Measurements from ENCODE around the gene PRM1. TPM values are rescaled to one million over a fixed set of nuclear protein-coding genes. Genes with fewer than 3 reads are reported as not detected.

The PRM1 gene
- total and polyA plus RNA-seq, 2 of the 13 experiments (the other 11 are each of a cell fraction or from before 2014, with no cell fraction given): not detected

DNA sequence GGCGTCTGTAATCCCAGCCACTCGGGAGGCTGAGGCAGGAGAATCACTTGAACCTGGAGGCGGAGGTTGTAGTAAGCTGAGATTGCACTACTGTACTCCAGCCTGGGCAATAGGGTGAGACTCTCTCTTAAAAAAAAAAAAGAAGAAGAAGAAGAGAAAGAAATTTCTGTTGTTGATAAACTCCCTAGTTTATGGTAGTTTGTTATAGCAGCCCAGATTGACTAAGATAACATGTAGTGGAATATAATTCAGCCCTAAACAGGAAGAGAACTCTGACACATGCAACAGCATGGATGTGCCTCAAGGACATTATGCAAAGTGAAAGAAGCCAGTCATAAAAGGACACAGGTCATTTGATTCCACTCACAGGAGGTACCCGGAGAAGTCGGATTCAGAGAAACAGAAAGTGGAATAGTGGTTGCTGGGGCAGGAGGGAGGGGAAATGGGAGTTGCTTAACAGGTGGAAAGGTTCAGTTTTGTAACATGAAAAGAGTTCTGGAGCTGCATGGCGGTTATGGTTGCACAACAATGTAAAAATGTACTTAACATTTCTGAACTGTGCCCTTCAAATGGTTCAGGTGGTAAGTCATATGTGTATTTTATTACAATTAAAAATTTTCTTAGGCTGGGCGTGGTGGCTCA, 26.0 kb upstream of the PRM1 start (continued):
- TF ChIP-seq ARID2 (CRISPR knock-in tag; IDR thresholded peaks at IDR 0.05; ENCODE audit: borderline replicate concordance) (peak; percentile 95; the same call in 1 of the 2 replicates), ZNF569 (CRISPR knock-in tag; IDR thresholded peaks at IDR 0.05; ENCODE audit: borderline replicate concordance) (no peak), ZMYM3 (CRISPR knock-in tag; IDR thresholded peaks at IDR 0.05) (peak; percentile 96), ZNF616 (CRISPR knock-in tag; IDR thresholded peaks at IDR 0.05; ENCODE audit: low read depth) (no peak), U2AF1 (optimal IDR thresholded peaks at IDR 0.05; ENCODE audit: low read depth, low read length) (no peak), ZNF33B (CRISPR knock-in tag; IDR thresholded peaks at IDR 0.05) (no peak), BHLHE40 (IDR thresholded peaks at IDR 0.05; ENCODE audit: low read length) (no peak)
- TF ChIP-seq, protein P1, sequence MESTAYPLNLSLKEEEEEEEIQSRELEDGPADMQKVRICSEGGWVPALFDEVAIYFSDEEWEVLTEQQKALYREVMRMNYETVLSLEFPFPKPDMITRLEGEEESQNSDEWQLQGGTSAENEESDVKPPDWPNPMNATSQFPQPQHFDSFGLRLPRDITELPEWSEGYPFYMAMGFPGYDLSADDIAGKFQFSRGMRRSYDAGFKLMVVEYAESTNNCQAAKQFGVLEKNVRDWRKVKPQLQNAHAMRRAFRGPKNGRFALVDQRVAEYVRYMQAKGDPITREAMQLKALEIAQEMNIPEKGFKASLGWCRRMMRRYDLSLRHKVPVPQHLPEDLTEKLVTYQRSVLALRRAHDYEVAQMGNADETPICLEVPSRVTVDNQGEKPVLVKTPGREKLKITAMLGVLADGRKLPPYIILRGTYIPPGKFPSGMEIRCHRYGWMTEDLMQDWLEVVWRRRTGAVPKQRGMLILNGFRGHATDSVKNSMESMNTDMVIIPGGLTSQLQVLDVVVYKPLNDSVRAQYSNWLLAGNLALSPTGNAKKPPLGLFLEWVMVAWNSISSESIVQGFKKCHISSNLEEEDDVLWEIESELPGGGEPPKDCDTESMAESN (CRISPR knock-in tag; conservative IDR thresholded peaks at IDR 0.05): 0 out of 2 replicates have a peak, but pooled peaks have one; percentile 29
- TF ChIP-seq, protein P2, sequence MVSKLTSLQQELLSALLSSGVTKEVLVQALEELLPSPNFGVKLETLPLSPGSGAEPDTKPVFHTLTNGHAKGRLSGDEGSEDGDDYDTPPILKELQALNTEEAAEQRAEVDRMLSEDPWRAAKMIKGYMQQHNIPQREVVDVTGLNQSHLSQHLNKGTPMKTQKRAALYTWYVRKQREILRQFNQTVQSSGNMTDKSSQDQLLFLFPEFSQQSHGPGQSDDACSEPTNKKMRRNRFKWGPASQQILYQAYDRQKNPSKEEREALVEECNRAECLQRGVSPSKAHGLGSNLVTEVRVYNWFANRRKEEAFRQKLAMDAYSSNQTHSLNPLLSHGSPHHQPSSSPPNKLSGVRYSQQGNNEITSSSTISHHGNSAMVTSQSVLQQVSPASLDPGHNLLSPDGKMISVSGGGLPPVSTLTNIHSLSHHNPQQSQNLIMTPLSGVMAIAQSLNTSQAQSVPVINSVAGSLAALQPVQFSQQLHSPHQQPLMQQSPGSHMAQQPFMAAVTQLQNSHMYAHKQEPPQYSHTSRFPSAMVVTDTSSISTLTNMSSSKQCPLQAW (CRISPR knock-in tag; IDR thresholded peaks at IDR 0.05): peak; percentile 83
- TF ChIP-seq, protein P3, sequence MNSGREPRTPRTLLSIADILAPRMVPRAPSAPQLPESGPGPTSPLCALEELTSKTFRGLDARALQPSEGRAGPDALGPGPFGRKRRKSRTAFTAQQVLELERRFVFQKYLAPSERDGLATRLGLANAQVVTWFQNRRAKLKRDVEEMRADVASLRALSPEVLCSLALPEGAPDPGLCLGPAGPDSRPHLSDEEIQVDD (CRISPR knock-in tag; IDR thresholded peaks at IDR 0.05; ENCODE audit: borderline replicate concordance): no peak
- TF ChIP-seq, protein P4, sequence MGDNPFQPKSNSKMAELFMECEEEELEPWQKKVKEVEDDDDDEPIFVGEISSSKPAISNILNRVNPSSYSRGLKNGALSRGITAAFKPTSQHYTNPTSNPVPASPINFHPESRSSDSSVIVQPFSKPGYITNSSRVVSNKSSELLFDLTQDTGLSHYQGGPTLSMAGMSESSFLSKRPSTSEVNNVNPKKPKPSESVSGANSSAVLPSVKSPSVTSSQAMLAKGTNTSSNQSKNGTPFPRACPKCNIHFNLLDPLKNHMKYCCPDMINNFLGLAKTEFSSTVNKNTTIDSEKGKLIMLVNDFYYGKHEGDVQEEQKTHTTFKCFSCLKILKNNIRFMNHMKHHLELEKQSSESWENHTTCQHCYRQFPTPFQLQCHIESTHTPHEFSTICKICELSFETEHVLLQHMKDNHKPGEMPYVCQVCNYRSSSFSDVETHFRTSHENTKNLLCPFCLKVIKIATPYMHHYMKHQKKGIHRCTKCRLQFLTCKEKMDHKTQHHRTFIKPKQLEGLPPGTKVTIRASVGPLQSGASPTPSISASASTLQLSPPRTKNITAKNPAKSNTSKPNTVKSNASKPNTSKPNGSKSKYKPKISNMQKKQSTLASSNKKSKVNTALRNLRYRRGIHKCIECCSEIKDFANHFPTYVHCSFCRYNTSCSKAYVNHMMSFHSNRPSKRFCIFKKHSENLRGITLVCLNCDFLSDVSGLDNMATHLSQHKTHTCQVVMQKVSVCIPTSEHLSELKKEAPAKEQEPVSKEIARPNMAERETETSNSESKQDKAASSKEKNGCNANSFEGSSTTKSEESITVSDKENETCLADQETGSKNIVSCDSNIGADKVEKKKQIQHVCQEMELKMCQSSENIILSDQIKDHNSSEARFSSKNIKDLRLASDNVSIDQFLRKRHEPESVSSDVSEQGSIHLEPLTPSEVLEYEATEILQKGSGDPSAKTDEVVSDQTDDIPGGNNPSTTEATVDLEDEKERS (CRISPR knock-in tag; IDR thresholded peaks at IDR 0.05): peak; percentile 71; the same call in 1 of the 2 replicates
- TF ChIP-seq, protein P5, sequence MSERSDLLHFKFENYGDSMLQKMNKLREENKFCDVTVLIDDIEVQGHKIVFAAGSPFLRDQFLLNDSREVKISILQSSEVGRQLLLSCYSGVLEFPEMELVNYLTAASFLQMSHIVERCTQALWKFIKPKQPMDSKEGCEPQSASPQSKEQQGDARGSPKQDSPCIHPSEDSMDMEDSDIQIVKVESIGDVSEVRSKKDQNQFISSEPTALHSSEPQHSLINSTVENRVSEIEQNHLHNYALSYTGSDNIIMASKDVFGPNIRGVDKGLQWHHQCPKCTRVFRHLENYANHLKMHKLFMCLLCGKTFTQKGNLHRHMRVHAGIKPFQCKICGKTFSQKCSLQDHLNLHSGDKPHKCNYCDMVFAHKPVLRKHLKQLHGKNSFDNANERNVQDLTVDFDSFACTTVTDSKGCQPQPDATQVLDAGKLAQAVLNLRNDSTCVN (CRISPR knock-in tag; IDR thresholded peaks at IDR 0.05; ENCODE audit: borderline replicate concordance): peak; percentile 62; the same call in 1 of the 2 replicates
